Breast epithelium (tissue), 3 donors: Measurements from ENCODE around the gene P2RY14.

ENCODE experiments used
- POLR2A ChIP-seq: fragments of 450-650 bp; IDR thresholded peaks from one replicate; pipeline ENCODE4 v1.6.1; 2016; ENCODE audit warnings: antibody characterized with exemption, mild to moderate bottlenecking, moderate library complexity
- POLR2AphosphoS5 ChIP-seq, 3 donors: sonication (generic); formaldehyde crosslinking; IDR thresholded peaks; one replicate each; pipeline ENCODE4 v1.6.1; 2017; ENCODE audit warnings: antibody characterized with exemption in 3 of 3
- TF ChIP-seq, protein P1 (sequence below), 3 donors: fragments of 450-650 bp; IDR thresholded peaks; one replicate each; pipeline ENCODE4 v1.5.1; 2016 to 2017; ENCODE audit warnings: antibody characterized with exemption in 3 of 3, mild to moderate bottlenecking in 3 of 3, moderate library complexity in 3 of 3

DNA sequence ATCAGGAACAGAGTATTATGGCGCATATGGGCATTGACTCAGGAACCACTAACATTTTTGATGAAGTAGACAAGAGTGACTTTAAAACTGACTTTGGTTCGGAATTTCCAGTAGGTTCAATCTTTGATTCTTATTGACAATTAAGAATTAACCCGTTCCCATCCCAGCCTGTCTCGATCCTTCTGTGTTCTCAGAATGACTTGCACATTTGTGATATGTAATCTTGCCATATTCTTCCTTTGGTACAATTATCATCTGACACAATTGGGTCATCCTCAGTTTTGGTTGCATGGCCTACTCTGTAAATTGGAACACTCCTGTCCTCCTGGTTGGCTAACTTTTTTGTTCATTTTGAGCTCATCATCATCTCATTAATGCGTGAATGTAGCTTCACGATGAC is 85.8 kb downstream of the P2RY14 start:
- TF ChIP-seq, protein P1, sequence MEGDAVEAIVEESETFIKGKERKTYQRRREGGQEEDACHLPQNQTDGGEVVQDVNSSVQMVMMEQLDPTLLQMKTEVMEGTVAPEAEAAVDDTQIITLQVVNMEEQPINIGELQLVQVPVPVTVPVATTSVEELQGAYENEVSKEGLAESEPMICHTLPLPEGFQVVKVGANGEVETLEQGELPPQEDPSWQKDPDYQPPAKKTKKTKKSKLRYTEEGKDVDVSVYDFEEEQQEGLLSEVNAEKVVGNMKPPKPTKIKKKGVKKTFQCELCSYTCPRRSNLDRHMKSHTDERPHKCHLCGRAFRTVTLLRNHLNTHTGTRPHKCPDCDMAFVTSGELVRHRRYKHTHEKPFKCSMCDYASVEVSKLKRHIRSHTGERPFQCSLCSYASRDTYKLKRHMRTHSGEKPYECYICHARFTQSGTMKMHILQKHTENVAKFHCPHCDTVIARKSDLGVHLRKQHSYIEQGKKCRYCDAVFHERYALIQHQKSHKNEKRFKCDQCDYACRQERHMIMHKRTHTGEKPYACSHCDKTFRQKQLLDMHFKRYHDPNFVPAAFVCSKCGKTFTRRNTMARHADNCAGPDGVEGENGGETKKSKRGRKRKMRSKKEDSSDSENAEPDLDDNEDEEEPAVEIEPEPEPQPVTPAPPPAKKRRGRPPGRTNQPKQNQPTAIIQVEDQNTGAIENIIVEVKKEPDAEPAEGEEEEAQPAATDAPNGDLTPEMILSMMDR (IDR thresholded peaks at IDR 0.05), result no peak
- TF ChIP-seq POLR2A (no peak), POLR2AphosphoS5 (IDR thresholded peaks at IDR 0.05) (no peak)
